ENCODE results near the gene TMEM59.
A peak's percentile ranks its signal among the peaks of the same experiment; 100 is the strongest.
"Not testable (repeated sequence)": the region's sequence is repeated elsewhere in the genome, so short reads cannot be mapped to it uniquely, and the experiment has no call there.

The TMEM59 gene, protein sequence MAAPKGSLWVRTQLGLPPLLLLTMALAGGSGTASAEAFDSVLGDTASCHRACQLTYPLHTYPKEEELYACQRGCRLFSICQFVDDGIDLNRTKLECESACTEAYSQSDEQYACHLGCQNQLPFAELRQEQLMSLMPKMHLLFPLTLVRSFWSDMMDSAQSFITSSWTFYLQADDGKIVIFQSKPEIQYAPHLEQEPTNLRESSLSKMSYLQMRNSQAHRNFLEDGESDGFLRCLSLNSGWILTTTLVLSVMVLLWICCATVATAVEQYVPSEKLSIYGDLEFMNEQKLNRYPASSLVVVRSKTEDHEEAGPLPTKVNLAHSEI
- total RNA-seq, result 120 to 145 reads per million in 2 donors

DNA sequence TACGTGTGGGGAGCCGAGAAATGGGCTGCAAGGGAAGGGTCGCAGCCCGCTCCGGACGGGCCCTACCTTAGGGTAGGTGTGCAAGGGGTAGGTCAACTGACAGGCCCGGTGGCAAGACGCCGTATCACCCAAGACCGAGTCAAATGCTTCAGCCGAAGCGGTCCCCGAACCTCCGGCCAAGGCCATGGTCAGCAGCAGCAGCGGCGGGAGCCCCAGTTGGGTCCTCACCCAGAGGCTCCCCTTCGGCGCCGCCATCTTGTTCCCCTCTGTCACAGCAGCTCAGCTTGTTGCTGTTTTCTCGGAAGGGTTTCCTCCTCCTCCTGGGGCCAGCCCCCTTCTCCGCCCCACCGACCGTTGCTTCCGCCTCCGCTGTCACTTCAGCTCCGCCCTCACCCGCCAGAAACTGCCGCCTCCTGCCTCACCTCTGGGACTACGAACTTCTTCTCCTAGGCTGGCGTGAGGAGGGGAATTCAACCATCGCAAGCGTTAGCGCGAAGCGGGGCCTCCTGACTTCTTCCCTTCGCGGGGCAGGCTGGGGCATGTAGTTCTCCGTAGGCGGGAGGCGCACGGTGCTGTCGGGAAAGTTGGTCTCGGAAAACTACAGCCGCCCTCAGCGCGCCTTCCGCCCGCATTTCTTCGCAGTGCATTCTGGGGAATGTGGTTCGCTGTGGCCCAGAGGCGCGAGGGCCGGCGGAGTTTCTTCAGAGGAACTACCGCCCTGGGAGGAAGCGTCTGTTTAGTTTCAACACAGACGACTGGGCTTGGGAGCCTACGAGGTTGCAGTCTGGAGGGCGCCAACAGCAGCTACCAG lies at the start of gene TMEM59, which contains the start of gene TCEANC2:
TMEM59 (minus strand) TSS at position 271 of the 811 bp plus-strand sequence; CDS start at position 255, 16 bp downstream.
TCEANC2 (plus strand) TSS at position 675 of the 811 bp plus-strand sequence. CDS start 815 bp downstream, outside the sequence.
- DNase-seq, result peak; percentile 86

DNA sequence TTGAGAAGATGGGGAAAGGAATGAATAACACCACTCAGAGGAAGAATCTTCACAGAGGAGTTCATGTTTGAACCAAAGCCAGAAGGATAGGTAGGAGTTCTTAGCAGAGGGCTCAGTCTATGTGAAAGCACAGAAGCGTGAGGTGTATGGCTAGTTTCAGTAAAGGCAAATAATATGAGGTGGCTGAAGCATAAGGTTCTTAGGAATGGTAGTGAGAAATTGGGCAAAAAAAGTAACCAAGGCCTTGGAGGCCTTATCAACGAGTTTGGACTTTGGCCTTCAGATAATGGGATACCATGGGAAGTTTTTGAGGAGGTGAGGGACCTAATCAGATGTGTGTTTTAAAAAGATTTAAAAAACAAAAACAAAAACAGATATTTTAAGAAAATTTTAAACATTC lies 47.5 kb upstream of the TMEM59 start:
- no peak for DNase-seq

DNA sequence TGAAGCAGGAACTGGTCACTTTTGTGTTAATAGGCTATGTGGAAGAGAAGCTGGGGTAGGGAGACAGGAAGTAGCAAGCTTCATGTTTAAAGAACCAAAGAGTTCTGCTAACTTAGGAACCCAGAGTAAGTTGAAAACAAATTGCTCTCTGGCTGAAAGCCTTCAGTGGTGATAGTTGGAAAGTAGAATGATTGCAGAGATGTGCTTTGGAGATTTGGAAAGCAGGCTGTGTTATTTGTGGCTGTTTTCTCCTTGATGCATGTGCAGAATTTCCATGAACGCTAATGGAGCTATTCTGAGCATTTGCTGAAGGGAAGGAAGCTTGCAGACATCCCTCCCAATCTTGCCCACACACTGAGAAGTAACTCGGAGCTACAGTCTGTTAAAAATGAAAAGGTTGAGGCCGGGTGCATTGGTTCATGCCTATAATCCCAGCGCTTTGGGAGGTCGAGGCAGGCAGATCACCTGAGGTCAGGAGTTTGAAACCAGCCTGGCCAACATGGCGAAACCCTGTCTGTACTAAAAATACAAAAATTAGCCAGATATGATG lies 46.1 kb upstream of the TMEM59 start:
- no peak for DNase-seq

DNA sequence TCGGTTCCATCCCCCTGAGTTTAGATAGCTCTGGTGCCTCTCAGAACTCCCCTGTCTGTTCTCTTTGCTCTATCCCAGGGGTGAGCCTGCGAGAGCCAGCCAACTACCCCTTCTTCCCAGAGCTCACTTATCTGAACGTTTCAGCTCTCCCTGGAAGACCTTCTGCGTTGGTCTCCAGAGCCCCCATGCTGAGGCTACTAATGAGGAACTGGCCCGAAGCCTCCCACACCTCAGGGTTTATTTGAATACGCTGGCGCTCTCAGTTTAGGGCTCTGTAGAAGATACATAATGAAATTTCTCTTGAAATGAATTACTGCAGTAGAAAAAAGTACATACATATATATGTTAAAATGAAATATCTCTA lies 43.9 kb upstream of the TMEM59 start:
- DNase-seq, result no peak

DNA sequence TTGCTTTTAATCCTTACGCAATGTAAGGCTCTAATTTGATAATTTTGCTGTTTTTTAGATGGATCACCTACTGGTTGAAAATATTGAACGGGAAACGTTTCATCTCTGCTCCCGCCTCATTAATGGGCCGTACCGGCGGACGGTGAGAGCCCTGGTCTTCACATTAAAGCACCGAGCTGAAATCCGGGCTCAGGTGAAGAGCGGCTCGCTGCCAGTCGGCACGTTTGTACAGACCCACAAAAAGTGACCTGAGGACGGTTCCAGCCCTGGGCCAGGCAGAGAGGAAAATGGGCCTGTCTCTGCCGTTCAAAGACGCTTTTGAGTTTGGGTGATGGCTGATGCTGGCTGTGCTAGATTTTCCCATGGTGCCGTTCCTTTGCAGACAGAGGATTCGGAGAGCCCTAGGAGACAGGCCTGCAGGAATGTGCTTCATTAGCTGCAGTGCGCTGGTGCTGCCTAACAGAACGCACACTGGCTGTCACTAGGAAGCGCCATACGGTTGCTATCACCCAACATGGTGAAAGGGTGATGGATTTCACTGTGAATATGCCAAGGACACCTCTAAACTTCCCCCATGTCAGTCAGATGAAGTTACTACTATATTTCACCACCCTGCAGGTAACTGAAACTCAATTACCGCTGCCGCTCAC lies 43.3 kb upstream of the TMEM59 start:
- no peak for DNase-seq

DNA sequence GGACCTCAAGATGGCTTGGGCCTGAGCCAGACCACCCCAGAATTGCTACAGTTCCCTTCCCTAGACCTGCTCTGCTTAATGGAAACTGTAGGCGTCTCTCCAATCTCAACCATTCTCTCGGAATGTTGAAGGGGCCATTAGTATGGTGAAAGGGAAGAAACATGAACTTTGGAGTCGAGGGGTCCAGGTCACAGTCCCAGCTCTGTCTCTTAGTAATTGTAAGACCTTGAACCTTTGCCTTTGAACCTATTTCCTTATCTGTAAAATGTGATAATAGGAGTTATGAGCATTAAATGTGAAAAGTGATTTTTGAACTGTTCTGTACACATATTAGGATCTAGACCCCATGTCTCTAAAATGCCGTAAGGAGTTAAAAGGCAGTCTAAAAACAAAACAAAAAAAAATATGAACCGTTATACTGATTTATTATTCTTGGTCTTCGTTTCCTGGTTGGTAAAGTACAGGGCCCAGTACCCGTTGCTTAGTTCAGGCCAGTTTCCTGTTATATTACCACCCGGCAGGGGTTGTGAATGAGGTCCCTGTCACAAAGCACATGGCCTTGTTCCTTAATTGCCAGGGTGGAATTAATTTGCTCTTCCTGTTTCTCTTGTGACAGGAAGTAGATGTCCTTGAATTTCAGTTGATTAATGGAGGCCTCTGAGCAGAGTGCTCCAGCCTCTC lies 42.7 kb upstream of the TMEM59 start:
- no peak for DNase-seq

DNA sequence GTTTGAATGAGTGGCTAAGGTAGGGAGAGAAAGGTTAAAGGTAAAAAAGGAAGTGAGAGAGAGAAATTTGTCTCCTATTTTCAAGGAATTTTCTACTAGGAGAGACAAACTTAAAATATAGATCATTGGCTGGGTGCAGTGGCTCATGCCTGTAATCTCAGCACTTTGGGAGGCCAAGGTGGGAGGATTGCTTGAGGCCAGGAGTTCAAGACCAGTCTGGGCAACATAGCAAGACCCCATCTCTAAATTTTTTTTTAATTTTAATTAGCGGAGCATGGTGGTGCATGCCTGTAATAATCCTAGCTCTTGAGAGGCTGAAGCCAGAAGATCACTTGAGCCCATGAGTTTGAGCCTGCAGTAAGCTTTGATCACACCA lies 41.7 kb upstream of the TMEM59 start:
- DNase-seq, result not testable (repeated sequence)

DNA sequence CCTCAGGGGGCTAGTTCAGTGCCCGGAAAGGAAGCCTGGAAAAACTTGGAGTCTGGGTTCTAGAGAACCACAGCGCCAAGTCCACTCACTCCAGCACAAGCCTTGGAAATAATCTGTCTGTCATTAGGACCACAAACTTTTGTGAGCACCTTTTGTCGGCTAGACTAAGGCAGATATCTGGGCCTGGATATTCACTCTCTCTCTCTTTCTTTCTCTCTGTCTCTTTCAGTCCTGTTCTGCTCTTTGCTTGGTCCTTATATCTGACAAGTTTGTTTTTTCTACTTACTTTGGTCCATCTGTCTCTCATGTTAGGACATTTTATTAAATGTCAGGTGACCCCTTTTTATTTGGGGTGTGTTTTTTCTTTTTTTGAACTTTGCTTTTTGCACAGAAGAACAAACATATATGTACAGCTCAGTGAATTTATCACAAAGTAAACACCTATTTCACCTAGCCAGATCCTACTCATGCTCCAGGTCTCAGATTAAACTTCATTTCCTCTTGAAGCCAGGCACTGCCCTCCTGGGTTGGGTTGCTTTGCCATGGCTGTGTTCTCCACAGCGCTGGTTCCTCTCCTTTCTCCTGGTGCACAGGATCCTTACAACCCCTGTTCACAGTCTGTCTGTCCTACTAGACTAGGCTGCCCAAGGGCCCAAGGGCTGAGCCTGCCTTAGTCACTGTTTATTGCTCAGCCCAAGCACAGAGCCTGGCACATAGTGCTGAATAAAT lies 41.2 kb upstream of the TMEM59 start:
- no peak for DNase-seq

DNA sequence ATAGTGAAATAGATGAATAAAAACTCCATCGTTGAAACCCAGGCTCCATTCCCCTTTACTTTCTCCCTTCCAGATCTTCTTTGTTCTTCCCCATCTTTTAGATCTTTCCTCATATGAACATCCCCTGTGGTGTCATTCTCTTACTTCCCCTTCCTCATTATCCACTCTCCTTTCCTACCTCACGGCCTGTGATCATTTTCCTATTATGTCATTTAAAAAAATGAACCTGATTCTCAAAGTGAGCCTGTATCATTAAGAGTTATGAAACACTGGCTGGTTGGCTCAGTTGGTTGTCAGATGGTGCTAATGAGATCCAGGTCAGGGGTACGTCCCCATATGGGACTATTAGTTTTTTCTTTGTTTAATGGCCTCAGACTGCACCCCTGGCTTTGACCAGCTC lies 38.7 kb upstream of the TMEM59 start:
- DNase-seq, result no peak

DNA sequence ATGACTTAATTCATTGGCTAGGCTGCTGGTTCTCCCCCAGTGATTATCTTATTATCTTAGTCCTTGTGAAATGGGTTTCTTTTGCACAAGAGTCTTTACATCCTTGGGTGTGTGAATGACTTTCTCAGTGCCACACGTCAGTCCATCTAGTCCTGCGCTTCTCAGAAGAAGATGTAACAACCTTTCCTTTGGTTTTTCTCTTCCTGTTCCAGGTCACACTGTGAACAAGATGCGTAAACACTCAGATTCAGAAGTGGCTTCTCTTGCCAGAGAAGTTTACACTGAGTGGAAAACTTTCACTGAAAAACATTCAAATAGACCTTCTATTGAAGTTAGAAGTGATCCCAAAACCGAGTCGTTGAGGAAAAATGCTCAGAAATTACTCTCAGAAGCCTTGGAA lies 35.4 kb upstream of the TMEM59 start:
- no peak for DNase-seq

DNA sequence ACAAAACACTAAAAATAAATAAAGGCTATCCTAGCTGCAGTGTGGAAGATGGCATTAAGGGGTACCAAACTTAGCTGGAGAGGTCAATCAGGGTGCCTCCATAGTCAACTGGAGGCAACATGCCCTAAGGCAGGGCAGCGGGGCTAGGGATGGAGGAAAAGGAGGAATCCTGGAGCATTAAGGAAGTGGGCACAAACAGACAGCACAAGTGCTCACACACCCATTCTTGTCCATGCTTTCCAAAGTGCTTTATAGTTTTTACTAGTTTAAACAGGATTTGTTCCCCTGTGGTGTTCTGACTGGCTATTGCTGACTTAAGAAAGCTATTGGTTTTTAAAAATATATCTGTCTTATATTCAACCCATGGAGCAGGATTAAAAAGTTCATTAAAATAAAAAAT lies 33.8 kb upstream of the TMEM59 start:
- no peak for DNase-seq

DNA sequence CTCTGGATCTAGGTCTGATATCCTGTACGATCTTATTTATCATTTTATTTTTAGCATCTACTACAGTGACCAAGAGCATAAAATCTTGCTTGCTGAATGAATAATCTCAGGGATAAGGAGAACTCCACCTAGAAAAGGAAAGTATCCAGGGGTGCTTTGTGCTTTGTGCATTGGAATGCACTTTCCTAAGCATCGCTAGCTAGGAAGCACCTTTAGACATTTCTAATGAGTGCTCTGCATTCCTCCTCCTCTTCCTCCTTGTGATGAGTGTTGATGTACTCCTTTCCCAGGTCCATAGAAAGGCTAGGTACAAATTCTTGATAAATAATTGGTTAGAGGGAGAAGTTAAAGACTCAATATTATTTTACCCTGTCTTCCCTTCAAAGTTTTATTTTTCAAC lies 31.8 kb upstream of the TMEM59 start:
- DNase-seq, result no peak

DNA sequence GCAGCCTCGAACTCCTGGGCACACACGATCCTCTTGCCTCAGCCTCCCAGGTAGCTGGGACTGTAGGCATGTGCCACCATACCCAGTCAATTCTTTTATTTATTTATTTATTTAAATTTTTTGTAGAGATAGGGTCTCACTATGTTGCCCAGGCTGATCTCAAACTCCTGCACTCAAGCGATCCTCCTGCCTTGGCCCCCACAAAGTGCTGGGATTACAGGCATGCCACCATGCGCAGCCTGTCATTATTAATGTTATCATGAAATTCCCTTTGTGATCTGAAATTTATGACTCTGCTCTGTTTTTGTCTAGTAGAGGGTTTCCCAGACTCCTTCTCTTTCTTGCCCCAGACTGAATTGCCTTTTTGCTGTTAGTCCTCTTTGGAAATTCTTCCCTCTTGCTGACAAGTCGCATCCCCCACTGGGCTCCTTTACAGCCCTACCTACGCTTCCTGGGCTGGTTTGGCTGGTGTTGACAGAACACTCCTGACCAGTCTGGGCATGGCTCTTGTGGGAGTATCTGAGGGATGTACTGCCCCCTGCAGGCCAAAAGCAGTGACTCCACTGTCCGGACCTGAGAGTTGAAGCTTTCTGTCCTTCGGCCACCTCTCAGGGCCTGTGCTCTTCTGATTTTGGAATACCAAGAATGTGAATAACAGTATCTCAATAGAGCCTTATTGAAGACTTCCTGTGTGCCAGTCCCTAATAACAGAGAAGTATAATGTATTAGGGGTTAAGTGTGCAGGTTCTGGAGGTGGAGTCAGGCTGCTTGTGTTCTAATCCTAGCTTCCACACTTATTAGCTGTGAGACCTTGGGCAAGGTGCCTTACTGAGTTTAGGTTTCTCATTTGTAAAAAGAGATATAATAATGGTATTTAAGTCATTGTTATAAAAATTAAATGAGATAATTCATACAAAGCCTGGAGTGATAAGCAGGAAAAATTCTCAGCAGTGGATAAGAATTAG lies 28.6 kb upstream of the TMEM59 start:
- no peak for DNase-seq

DNA sequence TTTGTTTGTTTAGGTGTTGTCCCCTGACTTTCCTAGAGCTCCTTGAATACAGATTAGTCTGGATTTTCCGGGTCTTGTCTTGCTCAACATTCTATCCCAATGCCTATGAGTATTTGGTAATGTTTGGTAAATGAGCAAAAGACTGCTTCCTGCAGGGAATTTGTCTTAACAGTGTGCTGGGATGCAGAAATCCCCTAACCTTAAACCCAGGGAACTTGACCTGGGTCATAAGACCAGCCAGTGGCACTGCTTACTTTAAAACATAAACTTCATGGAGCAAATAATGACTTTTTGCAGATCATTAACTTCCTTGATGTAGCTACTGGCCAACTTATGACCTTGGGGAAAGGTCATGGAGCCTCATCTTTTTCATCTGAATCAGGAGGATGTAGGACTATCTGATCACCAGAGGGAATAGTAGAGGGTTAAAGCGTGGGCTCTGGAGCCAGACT lies 27.6 kb upstream of the TMEM59 start:
- DNase-seq, result no peak

DNA sequence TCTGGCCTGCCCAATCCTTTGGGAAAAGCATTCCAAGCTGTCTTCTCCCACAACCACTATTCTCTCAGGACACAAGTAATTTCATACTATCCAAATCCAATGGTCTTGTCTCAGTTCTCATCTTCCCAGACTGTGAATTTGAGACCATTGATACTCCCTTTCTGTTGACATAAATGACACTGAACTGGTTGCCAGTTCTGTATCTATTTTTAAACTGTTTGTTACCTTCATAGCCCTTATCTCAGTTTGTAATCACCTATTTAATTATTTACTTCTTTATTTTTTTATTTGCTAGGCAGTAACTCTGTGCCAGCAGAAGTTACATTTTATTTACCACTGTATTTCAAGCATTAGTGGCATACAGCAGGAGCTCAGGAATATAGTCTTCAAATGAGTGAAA lies 24.4 kb upstream of the TMEM59 start:
- no peak for DNase-seq

DNA sequence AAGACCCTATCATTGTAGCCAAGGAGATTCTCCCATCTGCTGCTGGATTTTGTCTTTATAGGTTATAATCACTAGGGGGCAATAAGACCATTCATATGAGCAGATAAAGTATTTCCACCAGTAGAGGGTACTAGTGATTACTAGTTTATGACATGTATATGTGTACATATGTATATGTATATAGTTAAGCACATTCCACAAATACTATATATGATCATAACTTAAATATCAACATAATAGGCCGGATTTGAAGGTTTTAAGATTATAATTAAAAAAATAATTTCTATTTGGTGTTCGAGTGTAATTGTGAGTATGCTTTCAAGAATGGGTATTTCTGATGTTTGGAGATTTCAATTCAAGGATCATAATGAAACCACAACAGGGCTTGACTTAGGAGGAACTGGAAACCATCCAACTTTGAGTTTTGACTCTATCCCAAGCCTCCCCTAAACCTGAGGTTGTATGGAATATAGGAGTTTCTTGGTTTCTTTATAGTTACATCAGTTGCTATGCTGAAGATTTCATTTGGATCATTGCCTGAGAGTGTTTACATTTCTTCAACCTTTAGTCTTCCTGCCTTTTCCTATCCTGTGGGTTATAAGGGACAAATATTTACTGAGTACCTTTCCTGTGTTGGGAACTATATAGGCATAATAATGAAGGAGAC lies 17.3 kb upstream of the TMEM59 start:
- DNase-seq, result no peak

DNA sequence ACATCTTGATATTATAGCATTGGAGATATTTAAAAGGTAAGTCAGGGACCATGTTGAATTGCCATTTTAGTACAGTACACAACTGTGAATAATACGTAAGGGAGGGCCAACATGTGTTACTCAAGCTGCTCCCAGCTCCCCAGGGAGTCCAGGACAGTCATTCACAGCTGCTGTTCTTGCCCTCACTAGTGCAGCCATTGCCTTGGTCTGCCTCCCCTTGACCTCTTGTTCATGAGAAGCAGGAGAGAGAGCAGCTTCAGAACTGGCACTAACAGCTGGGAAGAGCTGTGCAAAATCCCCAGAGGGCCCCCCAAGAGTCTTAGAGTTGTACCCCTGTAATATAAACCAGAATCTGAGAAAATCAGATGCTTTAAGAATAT lies 16.8 kb upstream of the TMEM59 start:
- DNase-seq, result no peak

DNA sequence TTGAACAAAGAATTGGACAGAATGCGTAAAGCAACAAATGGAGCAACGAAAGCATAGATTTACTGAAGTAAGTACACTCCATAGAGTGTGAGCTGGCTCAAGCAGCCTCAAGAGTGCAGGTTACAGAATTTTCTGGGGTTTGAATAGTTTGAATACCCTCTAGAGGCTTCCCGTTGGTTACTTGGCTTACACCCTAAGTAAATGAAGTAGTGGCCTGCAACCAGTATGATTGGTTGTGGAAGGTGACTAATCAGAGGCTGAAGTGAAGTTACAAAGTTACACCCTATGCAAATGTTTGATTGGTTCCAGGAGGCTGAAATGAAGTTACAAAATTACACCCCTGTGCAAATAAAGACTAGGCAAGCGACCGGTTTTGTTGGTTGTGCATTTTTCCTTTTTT lies 11.3 kb upstream of the TMEM59 start:
- no peak for DNase-seq

DNA sequence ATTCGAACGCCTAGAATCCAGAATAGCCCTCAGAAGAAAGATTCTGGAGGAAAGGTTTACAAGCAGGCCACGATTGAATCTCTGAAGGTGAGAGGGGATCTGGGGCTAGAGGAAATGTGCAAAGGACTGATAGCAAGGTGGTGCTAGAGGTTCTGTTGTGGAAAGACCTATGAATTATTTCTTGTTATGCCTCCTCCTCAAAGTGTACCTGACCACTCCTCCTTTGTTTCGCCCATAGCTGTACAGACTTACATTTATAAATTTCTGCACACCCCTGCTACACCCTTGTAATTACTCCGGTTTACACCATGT lies 1.4 kb upstream of the TMEM59 start:
- DNase-seq, result no peak

DNA sequence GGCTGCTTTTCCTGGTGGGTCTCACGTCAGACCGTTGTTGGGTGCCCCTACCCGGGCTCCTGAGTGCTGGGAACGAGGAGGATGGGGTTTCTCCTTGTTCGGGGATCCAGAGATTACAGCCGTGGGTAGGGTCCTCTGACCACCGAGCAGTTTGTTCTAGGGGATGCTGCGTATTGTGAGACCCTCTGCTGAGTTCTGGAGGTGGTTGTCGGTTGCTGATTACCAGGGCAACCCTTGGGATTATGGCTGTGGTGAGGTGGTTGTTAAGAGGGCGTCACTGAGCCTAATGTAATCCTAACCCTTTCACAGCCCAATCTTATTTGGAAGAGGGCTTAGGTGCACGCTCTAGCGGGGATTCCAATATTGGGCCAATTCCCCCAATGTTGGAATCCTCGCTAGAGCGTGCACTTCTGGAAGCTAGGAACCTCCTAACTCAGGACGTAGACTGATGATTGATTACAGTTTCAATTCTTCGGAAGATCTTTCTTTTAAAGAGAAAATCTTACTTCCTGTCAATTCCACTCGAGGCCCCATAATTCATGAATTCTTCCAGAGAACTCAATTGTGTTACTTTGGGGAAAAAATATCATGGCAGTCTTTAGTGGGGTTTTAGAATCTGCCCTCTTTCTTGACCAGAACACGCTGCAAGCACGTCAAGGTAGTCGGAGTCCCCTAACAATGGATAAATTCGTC lies 887 bp upstream of the TMEM59 start:
- no peak for DNase-seq

Measured in activated gamma-delta T cell (primary cell).